ENCODE results near the gene FRMD5.

FRMD5 gene

GRCh38 chr15:44160796-44161195 lies 34.3 kb downstream of the FRMD5 start:
- DNase-seq (ENCODE audit: low spot score): no peak

- DNase-seq (ENCODE audit: low spot score): no peak
Observed at GRCh38 chr15:44159492-44159891, 35.6 kb downstream of the FRMD5 start.

- DNase-seq (ENCODE audit: low spot score): no peak
Observed at GRCh38 chr15:44158111-44158510, 37.0 kb downstream of the FRMD5 start.

- no peak for DNase-seq (ENCODE audit: low spot score)
Observed at GRCh38 chr15:44157679-44158078, 37.4 kb downstream of the FRMD5 start.

GRCh38 chr15:44153352-44153751 lies 41.7 kb downstream of the FRMD5 start:
- no peak for DNase-seq (ENCODE audit: low spot score)

GRCh38 chr15:44149224-44149623 lies 45.8 kb downstream of the FRMD5 start:
- DNase-seq (ENCODE audit: low spot score): no peak

- DNase-seq (ENCODE audit: low spot score): no peak
Observed at GRCh38 chr15:44148580-44148979, 46.5 kb downstream of the FRMD5 start.

- no peak for DNase-seq (ENCODE audit: low spot score)
Observed at GRCh38 chr15:44147636-44148035, 47.4 kb downstream of the FRMD5 start.

GRCh38 chr15:44145495-44145894 lies 49.6 kb downstream of the FRMD5 start:
- no peak for DNase-seq (ENCODE audit: low spot score)

- no peak for DNase-seq (ENCODE audit: low spot score)
Observed at GRCh38 chr15:44144992-44145391, 50.1 kb downstream of the FRMD5 start.

- DNase-seq (ENCODE audit: low spot score): no peak
Observed at GRCh38 chr15:44144184-44144583, 50.9 kb downstream of the FRMD5 start.

GRCh38 chr15:44137750-44138149 lies 57.3 kb downstream of the FRMD5 start:
- no peak for DNase-seq (ENCODE audit: low spot score)

- no peak for DNase-seq (ENCODE audit: low spot score)
Observed at GRCh38 chr15:44136991-44137477, 58.0 kb downstream of the FRMD5 start.

- DNase-seq (ENCODE audit: low spot score): no peak
Observed at GRCh38 chr15:44132057-44132456, 63.0 kb downstream of the FRMD5 start.

GRCh38 chr15:44130778-44131177 lies 64.3 kb downstream of the FRMD5 start:
- DNase-seq (ENCODE audit: low spot score): no peak

- DNase-seq (ENCODE audit: low spot score): no peak
Observed at GRCh38 chr15:44129911-44130310, 65.2 kb downstream of the FRMD5 start.

- DNase-seq (ENCODE audit: low spot score): no peak
Observed at GRCh38 chr15:44128443-44128842, 66.6 kb downstream of the FRMD5 start.

- no peak for DNase-seq (ENCODE audit: low spot score)
Observed at GRCh38 chr15:44125879-44126278, 69.2 kb downstream of the FRMD5 start.

- no peak for DNase-seq (ENCODE audit: low spot score)
Observed at GRCh38 chr15:44102675-44103254, 92.3 kb downstream of the FRMD5 start.

GRCh38 chr15:44101944-44102343 lies 93.1 kb downstream of the FRMD5 start:
- no peak for DNase-seq (ENCODE audit: low spot score)

- DNase-seq (ENCODE audit: low spot score): no peak
Observed at GRCh38 chr15:44101286-44101685, 93.8 kb downstream of the FRMD5 start.

- DNase-seq (ENCODE audit: low spot score): no peak
Observed at GRCh38 chr15:44099671-44100070, 95.4 kb downstream of the FRMD5 start.

GRCh38 chr15:44097552-44097951 lies 97.5 kb downstream of the FRMD5 start:
- DNase-seq (ENCODE audit: low spot score): no peak

- no peak for DNase-seq (ENCODE audit: low spot score)
Observed at GRCh38 chr15:44096596-44096995, 98.5 kb downstream of the FRMD5 start.

- DNase-seq (ENCODE audit: low spot score): no peak
Observed at GRCh38 chr15:44094781-44095180, 100.3 kb downstream of the FRMD5 start.

Measured in left forelimb (tissue), 1 donor.